ENCODE results near the gene CTSC.

CTSC gene

DNA sequence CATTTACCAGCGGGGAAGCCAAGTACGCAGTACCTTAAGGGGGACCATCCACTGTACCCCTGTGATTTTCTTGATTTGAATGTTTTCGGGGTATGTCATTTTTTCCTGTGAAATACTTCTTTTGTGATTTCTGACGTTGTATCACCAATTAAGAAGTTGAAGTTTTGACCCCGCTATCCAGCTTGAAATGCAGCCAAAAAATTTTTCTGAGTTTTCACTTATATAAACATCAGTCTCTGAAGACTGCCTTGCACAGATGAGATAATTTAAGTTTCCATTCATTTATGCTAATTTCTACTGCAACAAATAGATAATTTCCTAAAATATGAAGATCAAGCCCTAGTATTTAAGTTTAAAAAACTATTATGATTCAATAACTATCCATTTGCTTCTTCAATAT lies 20.0 kb downstream of the CTSC start:
- DNase-seq (ENCODE audit: low spot score) = no peak

DNA sequence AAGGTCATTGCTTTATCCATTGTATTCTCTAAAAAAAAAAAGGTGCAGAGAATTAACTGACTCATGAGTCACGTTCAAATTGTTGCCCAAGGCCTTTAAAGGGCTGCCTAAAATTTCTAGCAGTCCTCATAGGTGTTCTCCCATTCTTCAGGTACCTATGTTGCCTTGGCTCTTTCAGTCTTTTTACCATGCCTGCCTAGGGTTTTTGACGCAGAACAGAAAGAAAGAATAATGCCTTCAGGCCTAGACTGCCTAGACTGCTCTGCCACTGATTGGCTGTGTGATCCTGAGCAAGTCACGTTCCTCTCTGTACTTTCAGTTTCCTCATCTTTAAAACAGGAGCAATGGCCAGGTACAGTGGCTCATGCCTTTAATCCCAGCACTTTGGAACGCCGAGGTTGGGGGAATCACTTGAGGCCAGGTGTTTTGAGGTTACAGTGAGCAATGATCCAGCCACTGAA lies 21.5 kb downstream of the CTSC start:
- DNase-seq (ENCODE audit: low spot score) = no peak

DNA sequence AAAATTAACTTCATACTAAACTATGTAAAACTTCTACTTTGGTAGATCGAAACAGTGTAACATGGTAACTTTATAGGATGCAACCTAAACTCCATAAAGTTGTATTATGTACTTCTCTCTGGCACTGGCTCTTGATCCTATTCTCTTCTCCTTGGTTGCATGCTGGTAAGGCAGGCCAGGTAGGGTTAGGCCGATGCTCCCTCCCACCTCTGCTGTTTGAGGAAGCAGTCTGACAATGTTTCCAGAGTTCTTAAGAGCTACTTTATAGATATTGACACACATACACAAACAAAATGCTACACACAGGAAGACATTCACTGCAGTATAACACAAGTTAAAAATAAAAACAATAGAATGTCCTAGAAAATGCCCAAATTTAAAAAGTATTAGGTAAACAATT lies 22.5 kb downstream of the CTSC start:
- DNase-seq (ENCODE audit: low spot score) = no peak

DNA sequence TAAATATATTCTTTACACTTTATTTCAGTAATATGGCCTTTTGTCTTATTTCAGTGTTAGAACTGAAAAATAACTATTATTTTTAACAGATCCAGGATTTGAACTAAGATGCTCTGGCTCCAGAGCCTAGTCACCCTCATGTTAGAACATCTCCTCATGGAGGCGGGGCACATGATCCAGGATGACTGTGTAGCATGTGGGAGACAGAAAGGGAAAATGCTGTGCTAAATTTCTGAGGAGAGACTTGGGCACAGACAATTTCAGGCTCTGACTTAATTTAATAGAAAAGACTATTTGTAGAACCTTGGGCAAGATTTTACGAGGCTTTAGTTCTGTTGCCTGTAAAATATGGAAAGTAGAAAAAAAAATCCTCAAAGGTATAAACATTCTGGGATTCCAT lies 24.1 kb downstream of the CTSC start:
- DNase-seq (ENCODE audit: low spot score) = no peak

DNA sequence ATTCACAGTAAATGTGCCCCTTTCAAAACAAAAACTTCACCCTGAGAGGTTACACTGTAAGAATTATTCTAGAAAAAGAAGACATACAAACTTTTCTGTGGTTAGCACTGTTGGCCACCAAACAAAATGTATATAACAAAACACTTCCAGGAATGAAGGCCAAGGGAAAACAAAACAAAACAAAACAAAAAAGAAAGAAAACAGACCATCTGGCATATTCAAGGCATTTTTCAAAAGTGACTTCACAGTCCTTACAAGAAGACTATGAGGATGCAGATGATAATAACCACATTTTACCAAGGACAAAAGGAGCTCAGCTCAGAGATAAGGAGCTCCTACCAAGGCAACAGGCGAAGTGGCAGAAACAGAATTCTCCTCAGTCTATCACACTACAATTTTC lies 24.9 kb downstream of the CTSC start:
- no peak for DNase-seq (ENCODE audit: low spot score)

DNA sequence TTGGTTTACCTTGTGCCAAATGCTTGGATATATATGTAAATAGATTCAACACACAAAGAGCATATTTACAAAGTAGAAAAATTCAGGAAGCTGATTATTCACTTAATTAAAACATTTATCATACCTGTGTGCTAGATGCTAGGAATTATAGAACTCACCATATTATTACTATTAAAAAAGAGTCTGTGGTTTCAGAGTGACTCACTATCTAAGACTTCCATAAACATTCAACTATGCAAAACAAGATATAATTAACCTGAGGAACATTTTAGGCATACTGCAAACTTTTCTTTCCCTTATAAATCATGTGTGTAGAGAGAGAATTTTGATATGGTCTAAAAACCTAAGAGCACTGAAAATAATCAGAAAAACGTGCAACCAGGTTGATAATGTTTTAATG lies 27.3 kb downstream of the CTSC start:
- DNase-seq (ENCODE audit: low spot score) = no peak

DNA sequence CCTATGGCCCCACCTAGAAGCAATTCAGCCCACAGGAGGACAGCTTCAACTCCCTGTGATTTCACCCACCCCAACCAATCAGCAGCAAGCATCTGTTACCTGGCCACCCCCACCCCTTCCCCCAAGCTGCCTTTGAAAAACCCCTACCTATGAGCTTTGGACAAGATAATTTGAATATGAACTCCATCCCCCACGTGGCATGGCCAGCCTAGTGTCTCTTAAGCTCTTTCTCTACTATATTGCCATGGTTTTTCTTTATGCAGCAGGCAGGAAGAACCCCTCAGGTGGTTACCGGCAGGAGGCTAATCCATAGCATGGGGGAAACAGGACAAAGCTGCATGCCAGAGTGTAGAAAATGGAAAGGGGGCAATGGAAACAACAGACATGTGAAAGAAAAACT lies 29.0 kb downstream of the CTSC start:
- no peak for DNase-seq (ENCODE audit: low spot score)

DNA sequence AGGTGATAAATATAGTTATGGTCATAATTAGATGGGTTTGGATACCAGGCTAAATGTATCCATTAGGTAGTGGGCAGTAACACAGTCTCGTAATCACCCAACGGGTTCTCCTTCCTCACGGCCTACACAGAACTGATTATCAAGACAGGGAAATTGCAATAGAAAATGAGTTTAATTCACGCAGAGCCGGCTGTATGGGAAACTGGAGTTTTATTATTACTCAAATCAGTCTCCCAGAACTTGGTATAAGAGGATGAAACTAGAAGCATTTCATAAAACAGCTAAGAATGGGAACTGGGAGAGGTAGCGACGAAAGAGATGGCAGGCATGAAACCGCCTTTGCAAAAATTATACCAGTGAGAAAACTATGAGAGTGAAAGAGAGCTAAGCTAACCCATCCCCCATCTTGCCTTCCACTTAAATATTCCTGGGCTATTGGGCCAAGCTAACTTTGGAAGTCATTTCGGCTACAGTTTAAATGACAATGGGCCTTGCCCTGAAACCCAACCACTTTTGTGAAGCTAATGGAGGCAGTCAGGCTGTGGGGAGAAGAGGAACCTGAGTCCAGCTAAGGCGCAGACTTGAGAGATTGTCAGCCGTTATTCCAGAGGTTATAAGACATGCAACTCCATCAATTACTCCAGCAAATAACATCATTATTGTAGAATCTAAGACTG lies 29.6 kb downstream of the CTSC start:
- DNase-seq (ENCODE audit: low spot score) = no peak

DNA sequence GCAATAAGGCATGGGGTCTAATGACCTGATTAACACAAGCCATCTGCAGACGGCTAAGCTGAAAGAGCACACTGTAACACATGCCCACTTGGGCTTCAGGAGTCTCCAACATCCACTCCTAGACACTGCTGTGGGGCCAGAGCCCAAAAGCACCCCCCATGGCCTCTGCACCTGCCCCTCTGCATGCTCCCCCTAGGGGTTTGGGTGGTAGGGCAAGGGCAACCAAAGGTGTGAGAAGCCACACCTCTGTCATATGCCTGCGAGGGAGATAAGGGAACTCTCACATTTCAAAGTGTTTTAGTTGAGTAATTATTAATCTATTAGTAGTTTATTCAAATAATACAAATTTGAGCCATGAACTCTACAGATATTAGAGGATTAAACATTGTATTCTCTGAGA lies 30.8 kb downstream of the CTSC start:
- no peak for DNase-seq (ENCODE audit: low spot score)

DNA sequence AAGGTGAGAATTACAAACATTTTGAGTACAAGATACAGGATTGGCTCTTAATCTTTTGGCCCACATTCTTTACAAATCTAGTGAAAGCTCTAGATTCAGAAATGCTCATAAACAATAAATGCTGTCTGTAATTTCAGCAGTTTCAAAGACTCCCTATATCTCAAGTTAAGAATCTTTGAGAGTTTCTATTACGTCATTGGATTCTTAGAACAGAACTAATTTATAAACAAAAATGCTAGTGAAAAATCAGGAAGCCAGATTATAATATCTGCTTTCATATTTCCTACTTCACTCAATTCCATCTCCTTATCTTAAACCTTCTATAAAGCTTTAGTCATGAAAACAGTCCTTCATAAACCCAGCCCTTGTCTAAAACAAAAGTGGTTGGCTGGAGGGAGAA lies 32.1 kb downstream of the CTSC start:
- DNase-seq (ENCODE audit: low spot score) = no peak

DNA sequence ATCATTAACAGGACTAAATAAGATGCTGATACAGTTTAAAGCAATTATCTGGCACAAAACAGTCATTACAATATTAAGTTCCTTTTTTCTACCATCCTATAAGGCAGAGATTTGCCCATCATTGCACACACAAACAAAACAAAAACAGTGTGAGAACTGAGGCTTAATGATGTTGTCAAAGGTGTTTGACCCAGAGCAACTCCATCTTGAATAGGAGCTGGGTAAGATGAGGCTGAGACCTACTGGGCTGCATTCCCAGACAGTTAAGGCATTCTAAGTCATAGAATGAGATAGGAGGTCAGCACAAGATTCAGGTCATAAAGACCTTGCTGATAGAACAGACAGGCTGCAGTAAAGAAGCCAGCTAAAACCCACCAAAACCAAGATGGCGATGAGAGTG lies 33.2 kb downstream of the CTSC start:
- no peak for DNase-seq (ENCODE audit: low spot score)

DNA sequence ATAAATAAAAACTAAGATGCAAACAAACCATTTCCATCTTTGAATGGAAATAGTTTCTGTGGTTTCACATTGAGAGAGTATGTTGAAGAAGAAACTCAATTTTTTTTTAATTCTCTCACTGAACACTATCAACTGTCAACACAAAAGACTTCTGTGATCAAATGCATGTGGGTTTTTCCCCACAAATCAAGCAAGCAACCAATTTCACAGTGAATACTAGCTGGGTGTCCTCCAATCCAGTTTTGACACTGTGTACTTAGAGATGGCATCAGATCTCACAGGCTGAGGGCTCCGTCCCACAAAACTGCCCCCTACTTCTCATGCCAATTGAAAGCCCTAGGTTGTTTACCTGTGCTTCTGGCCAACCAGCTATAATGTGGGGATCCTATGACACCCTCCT lies 34.5 kb downstream of the CTSC start:
- DNase-seq (ENCODE audit: low spot score) = no peak

DNA sequence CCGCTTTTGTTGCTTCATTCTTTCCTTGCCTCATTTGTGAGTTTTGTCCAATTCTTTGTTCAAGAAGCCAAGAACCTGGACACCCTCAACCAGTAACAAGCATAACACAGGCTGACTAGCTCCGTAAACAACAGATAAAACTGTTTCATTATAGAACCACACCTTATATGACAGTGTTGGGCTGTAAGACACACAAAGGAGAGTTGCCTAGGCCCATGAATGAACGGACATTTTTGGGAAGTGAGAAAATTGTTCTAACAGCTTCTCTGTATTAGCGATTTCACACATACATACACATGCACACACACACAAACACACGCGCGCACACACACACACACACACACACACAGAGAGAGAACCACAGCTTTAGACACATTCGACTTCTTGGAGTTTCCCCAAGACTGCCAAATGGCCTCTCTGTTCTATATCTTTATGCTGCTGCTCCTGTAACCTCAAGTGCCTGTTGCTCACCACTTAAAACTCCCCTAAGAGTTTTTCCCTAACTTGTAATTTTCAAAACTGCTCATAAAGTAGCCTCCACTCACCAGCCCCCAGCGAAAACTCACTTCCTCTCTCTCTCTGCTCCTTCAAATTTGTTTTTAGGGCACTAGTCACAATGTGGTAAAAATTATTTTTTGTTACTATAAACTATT lies 35.9 kb downstream of the CTSC start:
- no peak for DNase-seq (ENCODE audit: low spot score)

DNA sequence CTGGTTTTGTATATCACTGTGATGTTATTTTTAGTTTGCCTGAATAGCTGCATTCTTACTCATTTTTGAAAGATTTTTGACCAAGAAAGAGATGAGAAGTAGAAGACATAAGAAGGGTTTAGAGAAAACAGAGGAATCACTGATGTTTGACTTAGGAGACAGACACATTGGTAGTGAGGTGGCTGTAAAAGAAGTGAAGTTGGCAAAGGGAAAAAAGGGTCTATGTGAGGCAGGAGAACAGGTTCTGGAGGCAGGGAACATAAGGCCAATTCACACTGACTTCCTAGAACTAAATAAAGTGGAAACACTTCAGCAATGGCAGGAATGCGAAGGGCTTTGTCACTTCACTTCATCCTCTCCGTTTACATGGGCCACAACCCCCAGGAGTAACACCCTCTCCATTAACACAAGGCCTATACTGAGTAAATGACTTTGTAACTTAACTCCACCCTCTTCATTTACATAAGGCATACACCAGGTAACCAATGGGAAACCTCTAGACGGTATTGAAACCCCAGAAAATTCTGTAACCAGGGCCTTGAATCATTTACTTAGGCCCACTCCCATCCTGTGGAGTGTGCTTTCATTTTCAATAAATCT lies 36.5 kb downstream of the CTSC start:
- no peak for DNase-seq (ENCODE audit: low spot score)

DNA sequence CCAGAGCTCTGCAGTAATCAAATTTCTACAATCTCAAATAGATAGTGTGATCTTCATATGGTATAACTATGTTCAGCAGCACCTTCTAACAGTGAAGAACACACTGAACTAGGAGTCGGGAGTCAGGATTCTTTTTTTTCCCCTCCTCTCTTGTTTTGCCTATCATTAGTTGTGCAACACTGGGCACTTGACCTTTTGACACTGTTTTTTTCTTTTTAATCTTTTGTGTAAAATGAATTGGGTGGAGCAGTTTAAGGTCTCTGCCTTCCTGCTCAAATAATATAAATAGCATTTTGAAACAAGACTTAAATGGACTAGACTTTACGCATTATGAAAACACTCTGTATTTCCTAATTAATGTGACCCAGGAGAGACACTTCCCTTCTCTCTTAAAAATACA lies 39.7 kb downstream of the CTSC start:
- no peak for DNase-seq (ENCODE audit: low spot score)

DNA sequence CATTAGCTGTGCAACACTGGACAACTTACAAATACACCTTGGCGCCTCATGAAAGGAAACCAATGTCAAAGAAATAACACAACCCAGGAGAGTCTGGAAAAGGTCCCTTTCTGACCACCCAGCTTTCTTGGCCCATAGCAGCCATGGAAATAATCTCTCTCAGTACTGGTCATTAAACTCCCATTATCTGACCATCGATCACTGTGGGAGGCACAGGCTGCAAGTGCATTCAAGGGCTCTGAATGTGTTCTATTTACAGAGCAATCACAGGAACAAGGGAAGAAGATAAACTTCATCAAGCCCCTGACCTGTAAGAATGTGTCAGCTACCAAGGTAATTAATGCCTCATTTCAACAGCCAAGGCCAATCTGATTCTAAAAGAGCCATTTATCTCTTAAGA lies 40.1 kb downstream of the CTSC start:
- DNase-seq (ENCODE audit: low spot score) = no peak

DNA sequence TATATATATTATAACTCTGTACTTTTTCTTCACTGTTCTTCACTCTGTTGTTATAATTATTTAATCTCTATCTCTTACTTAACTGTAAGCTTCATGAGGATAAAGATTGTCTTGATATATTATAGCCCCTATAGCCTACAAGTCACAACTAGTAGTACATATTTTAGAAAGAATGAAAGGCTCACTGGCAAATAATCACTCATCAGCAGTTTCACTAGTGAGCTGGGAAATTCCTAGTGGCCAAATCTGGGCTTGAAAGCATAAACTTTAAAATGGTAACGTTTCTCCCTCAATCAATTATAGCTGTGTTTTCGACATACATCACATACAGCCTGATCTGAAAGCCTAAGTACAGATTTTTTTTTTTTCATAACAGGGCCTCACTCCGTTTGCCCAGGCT lies 42.5 kb downstream of the CTSC start:
- DNase-seq (ENCODE audit: low spot score) = no peak

DNA sequence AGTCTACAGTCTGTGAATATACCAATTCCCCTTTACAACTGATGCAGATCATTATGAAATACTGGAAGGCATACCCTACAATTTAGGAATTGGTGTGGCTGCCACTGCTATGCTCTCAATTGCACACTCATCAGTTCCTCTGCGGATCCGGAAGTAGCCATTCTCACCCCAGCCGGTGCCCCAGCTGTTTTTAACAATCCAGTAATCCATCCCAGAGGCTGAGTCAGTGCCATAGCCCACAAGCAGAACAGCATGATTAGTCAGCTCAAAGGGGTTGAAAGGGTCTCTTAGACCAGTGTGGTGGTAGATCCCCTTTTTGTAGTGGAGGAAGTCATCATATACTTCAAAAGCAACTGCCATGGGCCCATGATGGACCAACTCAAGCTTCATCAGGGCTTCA lies 43.6 kb downstream of the CTSC start:
- no peak for DNase-seq (ENCODE audit: low spot score)

DNA sequence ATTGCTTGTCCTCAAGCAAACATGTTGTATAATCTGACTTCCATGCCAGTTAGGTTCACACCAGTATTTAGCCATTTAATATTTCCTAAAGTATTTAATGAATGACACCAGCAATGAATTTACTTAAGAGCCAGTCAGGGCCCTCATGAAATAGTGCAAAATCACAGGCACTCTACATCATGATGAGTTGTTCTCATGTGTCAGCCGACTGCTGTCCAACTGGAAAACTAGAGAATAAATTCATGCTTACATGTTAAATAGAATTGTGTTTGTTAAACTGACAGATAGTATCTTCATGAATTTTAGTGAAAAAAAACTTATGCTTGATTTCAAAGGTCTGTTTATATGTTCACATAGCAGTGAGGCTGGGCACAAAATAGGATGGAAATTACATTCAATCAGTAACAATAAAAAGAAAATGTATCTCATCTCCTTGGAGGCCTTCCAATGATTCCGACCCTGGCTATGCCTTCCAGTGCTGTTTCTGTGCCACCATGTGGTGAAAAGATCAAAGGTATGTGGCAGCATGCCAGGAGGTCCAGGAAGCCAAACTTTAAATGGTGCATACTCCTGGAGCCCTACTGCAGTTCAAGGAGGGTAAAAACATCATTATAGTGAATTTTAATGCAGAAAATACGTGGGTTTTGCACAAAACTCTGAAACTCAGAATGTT lies 45.2 kb downstream of the CTSC start:
- DNase-seq (ENCODE audit: low spot score) = no peak

DNA sequence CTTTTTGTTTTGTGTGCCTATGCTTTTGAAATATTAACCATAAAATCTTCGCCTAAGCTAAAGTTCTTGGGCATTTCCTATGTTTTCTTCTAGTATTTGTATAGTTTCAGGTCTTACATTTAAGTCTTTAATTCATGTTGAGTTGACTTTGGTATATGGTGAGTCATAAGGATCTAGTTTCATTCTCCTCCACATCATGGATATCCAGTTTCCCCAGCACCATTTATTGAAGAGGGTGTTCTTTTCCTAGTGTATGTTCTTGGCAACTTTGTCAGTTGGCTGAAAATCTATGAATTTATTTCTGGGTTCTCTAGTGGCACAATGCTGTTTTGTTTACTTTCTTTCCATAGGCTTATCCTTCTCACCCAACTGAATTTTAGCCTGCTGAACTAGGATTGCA lies 49.0 kb downstream of the CTSC start:
- no peak for DNase-seq (ENCODE audit: low spot score)

DNA sequence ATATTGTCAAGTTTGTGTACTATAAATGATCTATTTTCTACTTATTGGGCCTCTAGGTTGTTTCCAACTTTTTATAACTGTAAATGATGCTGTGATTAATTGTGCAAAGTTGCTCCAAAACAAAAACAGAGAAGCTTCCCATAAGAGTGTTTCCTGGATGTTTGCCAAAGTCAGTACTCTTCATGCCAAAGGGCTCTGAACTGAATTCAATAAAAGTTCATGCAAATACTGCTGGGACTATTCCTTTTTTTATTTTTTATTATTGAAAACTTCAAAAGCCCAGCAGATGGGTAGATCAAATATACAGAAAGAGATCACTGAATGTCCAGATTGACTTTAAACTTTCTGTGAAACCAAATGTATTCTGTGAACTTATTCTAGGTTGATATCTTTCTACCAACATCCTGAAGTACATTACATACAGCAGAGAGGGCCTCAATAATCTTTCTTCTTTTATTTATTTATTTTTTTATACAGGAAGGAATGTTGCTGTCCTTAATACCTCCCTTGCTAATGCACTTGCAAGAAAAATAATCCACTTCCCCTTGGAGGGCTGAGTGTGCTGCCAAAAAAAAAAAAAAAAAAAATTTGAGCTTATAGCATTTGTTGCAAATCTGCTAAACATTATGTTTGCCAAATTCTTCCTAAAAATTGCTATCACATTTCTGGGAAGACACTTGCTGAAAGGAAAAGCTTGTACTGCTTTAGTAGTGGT lies 53.0 kb downstream of the CTSC start:
- DNase-seq (ENCODE audit: low spot score) = no peak

DNA sequence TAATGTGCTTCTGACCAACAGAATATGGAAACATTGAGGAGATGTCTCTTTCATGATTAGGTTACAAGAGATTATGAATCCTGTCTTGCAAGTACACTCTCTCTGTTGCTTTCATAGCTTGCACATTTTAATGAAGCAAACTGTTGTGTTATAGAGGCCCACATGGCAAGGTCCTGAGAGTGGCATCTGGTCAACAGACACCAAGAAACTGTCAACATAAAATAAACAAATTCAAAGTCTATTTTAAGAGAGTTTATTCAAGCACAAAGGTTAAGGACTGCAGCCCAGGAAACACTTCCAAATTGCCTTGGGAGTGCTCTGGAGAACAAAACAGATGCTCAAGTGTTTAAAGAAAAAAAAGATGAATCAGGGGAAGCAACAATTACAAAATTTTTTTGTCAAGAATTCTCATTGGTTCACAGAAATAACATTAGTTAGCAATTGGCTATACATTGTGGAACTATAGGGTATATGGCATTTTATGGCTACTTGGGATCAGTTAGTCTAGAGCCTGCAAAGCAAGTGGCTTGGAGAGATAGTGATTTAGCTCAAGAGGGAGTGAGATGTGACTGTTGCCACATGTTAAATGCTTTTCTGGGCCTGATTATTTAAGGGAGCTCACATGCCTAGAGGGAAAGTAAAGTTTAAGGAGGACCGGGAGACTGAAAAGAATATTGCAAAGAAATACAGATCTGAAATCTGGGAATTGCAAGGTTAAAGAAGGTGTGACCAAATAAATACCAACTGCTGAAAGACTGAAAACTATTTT lies 54.6 kb downstream of the CTSC start:
- DNase-seq (ENCODE audit: low spot score) = no peak

Data from hepatic stellate cell (primary cell).